Activated CD4-positive, alpha-beta T cell treated with anti-CD3 and anti-CD28 coated beads, Interleukin-2, amount 10 ng/mL, durations not matched to agents 24 days and 14 days (primary cell): Measurements from ENCODE around the gene STXBP4. TPM values are rescaled to one million over a fixed set of nuclear protein-coding genes. Genes with fewer than 3 reads are reported as not detected.

ENCODE experiments used
- DNase-seq: peaks from one replicate; pipeline ENCODE4 v3.0.0; 2022
- H3K27ac Mint-ChIP-seq: one replicate; pipeline ENCODE4 v1.8.0; 2022; ENCODE audit warnings: mild to moderate bottlenecking, mixed read lengths
- H3K27me3 Mint-ChIP-seq: one replicate; pipeline ENCODE4 v1.8.0; 2022; ENCODE audit warnings: mixed read lengths
- H3K36me3 Mint-ChIP-seq: one replicate; pipeline ENCODE4 v1.8.0; 2022; ENCODE audit warnings: low read depth, mild to moderate bottlenecking, mixed read lengths
- H3K4me1 Mint-ChIP-seq: one replicate; pipeline ENCODE4 v1.8.0; 2021; ENCODE audit warnings: mixed read lengths
- H3K4me3 Mint-ChIP-seq: one replicate; pipeline ENCODE4 v1.8.0; 2022; ENCODE audit warnings: mild to moderate bottlenecking, moderate library complexity, mixed read lengths
- H3K9me3 Mint-ChIP-seq: one replicate; pipeline ENCODE4 v1.8.0; 2021; ENCODE audit warnings: mixed read lengths
- intact Hi-C: fragments of 100-400 bp; cut with micrococcal nuclease; formaldehyde crosslinking; loops from one replicate; pipeline ENCODE4 v1.15.1; 2023
- total RNA-seq: library from RNA; stranded (reverse); gene quantifications from 2 replicates; pipeline ENCODE4 v1.2.3, GENCODE V29; 2022

The STXBP4 gene
- total RNA-seq, 1 donor from 2014 or later: 8.2 TPM

DNA sequence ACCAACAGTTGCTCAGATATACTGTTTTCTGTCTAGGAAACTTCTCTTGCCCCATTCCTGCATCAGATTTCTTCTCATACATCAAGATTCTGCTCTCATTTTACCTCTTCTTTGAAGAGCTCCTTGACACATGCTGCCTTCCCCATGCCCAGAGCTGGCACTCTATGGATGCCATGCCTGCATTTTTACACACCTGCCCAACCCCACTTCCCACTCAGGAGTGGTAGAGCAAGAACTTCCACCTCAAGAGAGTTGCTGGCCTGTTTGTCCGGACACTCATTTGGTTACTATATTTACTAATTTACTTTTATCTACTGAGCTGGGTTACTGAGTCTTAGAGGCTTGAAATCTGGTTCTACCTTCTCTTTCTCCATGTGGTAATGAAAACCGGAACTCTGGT is 197.9 kb downstream of the STXBP4 start:
- Mint-ChIP-seq H3K27ac (no peak overlapping the region), H3K4me3 (no peak overlapping the region), H3K36me3 (no peaks in the 10 kb centered on the region), H3K4me1 (no peaks in the 10 kb centered on the region), H3K27me3 (no peaks in the 10 kb centered on the region), H3K9me3 (no peaks in the 10 kb centered on the region)
- no peak for DNase-seq
- intact Hi-C loops: no loop called here

DNA sequence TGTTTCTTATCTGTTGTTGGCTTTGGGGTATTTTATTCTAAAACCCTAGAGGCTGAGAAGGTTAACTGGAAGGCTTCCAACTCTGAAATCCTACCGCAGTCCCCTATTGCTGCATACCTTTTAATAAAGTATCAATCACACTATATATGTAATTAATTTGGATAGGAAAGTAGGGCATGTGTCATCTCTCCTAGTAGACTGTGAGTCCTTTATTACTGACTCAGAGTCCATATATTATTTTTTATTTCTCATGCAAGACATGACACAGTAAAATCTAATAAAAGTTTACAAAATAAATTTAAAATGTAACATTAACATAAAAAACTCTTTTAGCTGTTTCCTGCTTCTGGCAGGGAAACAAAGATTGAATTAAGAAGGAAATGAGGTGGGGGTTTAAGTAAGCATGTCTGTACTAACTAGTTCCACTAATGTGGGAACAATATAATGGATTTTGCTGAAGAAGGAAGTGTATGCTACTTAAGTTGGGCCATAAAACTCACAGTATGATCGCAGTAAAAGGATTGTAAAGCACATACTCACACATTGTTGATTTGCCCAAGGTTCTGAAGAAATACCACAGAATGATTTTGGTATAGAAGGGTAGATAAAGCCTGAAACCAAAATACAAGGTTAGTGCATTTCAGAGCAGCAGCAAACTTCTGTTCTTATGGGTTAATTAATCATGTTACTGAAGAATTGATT is 198.6 kb downstream of the STXBP4 start:
- no peaks in the 10 kb centered on the region for H3K9me3 Mint-ChIP-seq
- H3K27me3 Mint-ChIP-seq: no peaks in the 10 kb centered on the region
- no peak overlapping the region for H3K4me3 Mint-ChIP-seq
- intact Hi-C loops: no loop called here
- H3K4me1 Mint-ChIP-seq: no peaks in the 10 kb centered on the region
- no peaks in the 10 kb centered on the region for H3K36me3 Mint-ChIP-seq
- no peak overlapping the region for H3K27ac Mint-ChIP-seq
- DNase-seq: no peak

DNA sequence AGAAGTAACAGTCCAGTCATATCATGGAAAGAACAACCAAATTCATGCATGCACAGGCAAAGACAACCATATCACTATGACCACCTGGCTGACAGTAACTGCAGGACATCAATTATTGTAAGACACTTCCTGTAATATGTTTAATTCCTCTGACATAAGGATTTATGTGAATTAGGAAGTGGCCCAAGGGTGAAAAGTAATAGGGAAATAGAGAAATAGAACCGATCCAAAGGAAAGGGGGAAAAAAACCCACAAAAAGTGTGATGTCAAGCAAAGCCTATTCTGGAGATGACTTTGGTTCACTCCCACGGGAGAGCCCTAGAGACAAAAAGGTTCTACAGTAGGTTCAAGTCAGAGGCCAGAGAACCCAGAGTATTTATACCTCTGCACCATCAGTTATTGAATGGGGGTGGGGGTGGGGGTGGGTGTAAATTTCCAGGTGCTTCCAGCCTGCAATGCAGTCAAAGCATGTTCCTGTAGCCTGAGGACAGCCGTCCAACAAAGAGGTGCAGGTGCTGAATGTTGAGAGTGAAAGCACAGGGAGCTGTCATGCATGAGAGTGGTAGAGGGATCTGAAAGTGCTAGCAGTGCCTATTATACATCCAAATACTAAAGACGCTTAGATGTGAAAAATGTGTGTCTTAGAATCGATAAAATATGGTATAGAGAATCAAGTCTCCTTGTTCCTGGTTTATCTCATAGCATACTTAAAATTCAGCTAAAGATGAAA is 200.6 kb downstream of the STXBP4 start:
- no peaks in the 10 kb centered on the region for H3K36me3 Mint-ChIP-seq
- H3K9me3 Mint-ChIP-seq: no peaks in the 10 kb centered on the region
- H3K4me3 Mint-ChIP-seq: no peak overlapping the region
- H3K27ac Mint-ChIP-seq: no peak overlapping the region
- intact Hi-C loops: no loop called here
- H3K4me1 Mint-ChIP-seq: no peaks in the 10 kb centered on the region
- no peaks in the 10 kb centered on the region for H3K27me3 Mint-ChIP-seq
- DNase-seq: no peak

DNA sequence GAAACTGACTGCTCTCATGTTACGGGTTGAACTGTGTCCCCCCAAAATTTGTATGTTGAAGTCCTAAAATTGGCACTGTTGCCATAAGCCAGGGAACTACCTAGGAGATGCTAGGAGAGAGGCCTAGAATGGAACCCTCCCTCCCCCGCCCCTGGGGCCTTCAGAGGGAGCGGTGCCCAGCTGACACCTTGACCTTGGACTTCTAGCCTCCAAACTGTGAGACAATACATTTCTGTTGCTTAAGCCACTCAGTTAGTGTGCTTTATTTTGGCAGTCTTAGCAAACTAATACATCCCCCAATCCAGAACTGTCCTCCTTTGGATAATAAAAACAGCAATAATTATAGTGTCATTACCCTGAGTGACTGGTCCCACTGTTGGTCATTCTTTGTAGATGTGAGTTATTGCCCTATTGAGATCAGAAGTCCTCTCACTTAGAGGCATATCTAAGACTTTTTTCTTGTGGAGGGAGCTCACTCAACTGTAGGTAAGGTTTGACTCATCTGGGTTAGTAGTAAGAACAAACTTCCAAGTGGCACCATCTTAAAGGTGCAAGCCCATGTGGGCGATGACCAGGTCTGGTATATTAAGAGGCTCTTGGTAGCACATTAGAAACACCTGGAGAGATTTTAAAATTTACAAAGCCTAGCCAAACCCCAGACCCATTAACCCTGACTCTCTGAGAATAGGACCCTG is 203.2 kb downstream of the STXBP4 start:
- intact Hi-C loops: no loop called here
- H3K9me3 Mint-ChIP-seq: no peaks in the 10 kb centered on the region
- no peak overlapping the region for H3K4me3 Mint-ChIP-seq
- H3K4me1 Mint-ChIP-seq: no peaks in the 10 kb centered on the region
- no peaks in the 10 kb centered on the region for H3K27me3 Mint-ChIP-seq
- H3K27ac Mint-ChIP-seq: no peak overlapping the region
- H3K36me3 Mint-ChIP-seq: no peaks in the 10 kb centered on the region
- DNase-seq: peak; percentile 22

DNA sequence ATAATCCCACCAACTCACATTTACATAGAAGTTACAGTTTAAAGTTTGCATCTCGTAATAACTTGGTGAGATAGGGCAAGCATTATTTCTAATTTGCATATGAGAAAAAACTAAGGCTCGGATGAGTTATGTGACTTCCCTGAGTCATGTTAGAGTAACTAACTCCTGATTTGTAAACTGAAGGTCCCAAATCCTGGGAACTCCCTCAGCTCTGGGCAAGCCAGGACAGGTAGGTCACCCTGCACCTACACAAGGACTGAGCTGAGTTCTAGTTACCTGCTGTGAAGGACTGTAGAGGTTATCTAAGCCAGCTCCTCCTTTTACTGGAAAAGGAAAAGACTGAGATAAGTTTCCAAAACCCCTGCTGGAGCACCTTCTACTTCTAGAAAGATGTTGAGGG is 204.0 kb downstream of the STXBP4 start:
- intact Hi-C loops: no loop called here
- Mint-ChIP-seq H3K9me3 (no peaks in the 10 kb centered on the region), H3K27ac (no peak overlapping the region), H3K4me1 (no peaks in the 10 kb centered on the region), H3K4me3 (no peak overlapping the region), H3K27me3 (no peaks in the 10 kb centered on the region), H3K36me3 (no peaks in the 10 kb centered on the region)
- DNase-seq: peak; percentile 20

DNA sequence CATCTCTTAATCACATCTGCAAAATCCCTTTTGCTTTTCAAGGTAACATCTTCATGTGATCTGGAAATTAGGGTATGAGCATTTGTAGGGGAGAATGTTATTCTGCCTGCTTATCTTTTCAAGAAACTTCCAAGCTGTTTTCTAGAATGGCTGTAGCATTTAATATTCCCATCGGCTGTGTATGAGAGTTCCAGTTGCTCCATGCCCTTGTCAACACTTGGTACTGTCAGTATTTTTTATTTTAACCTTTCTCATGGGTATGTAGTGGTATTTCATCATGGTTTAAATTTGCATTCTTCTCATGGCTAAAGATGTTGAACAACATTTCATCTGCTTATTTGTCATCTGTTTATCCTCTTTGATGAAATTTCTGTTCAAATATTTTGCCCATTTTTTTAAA is 205.6 kb downstream of the STXBP4 start:
- Mint-ChIP-seq H3K4me1 (no peaks in the 10 kb centered on the region), H3K27me3 (no peaks in the 10 kb centered on the region), H3K36me3 (no peaks in the 10 kb centered on the region), H3K27ac (no peak overlapping the region), H3K4me3 (no peak overlapping the region), H3K9me3 (no peaks in the 10 kb centered on the region)
- intact Hi-C loops: no loop called here
- no peak for DNase-seq

DNA sequence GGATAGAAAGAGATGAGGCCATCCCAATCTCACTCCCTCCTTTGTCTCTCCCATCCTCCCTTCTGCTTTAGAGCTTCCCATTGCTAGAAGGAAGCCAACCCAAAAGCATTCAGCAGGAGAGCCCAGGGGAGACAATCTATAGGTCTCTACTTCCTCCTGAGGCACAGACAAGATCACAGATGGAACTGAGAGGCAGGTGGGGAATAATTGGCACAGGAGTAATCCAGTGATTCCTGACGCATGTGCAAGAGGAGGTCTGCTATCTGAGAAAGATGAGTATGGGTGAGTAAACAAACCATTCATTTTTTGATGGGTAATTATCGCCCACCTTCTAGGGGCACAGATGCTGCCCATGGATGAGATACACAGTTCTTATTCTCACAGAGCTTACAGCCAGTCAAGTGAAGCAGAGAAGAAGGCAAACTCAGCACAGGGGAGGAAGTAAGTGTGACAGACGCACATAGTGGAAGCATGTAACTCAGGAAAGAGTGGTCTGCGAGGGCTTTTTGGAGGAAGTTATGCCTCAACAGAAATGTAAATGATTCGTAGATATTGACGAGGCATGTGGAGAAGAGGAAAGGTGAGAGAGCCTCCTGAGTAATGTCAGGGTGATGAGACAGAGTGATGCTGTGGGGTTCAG is 207.3 kb downstream of the STXBP4 start:
- no peaks in the 10 kb centered on the region for H3K36me3 Mint-ChIP-seq
- no peaks in the 10 kb centered on the region for H3K27me3 Mint-ChIP-seq
- H3K4me3 Mint-ChIP-seq: no peak overlapping the region
- H3K27ac Mint-ChIP-seq: no peak overlapping the region
- no peak for DNase-seq
- H3K9me3 Mint-ChIP-seq: no peaks in the 10 kb centered on the region
- H3K4me1 Mint-ChIP-seq: no peaks in the 10 kb centered on the region
- intact Hi-C loops: no loop called here

DNA sequence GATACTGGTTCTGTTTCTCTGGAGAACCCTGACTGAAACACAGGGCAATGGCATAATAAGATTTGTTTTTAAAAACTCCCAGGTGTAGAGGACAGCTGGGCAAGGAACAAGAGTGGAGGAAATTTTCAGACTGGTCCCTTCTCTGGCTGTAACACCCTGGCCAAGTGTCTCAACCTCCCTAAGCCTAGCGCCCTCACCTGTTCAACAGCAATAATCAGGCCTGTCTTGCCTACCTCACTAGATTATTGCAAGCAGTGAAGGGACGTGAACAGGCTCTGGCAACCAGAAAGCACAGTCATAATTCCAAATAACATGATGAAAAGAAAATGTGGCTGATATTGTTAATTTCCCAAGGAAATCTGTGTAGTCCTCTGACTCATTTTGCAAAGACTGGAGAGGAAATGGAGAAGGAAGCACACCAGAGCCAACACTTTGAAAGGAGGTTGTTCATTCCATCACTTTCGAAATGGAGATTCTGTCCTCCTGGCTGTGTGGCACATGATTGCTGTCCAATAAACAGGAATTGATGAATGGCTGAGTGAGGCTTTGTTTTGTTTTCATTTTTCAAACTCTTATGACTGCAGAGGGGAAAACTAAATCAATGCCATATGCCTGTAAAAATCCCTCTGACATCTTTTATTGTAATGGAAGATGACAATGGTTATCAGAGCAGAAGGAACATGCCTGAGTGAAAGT is 208.7 kb downstream of the STXBP4 start:
- H3K9me3 Mint-ChIP-seq: no peaks in the 10 kb centered on the region
- intact Hi-C loops: no loop called here
- no peak overlapping the region for H3K4me3 Mint-ChIP-seq
- no peaks in the 10 kb centered on the region for H3K36me3 Mint-ChIP-seq
- H3K27ac Mint-ChIP-seq: no peak overlapping the region
- DNase-seq: no peak
- no peaks in the 10 kb centered on the region for H3K4me1 Mint-ChIP-seq
- H3K27me3 Mint-ChIP-seq: no peaks in the 10 kb centered on the region

DNA sequence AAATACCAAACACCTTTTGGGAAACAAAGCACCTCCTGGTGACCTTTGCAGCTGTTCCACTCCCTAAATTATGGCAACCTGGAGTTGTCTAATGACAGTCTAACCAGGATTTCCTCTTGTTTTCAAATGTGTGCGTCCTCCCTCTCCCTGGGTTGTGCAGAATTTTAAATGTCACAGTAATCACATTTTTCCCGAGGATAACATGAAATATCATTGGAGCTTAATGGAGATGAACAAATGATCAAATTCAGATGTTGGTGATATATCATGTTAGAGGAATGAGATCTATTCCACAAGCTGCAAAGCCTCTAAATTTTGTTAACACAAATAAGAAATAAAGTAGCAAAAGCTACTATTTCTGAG is 209.3 kb downstream of the STXBP4 start:
- Mint-ChIP-seq H3K27me3 (no peaks in the 10 kb centered on the region), H3K4me3 (no peak overlapping the region), H3K9me3 (no peaks in the 10 kb centered on the region), H3K27ac (no peak overlapping the region), H3K36me3 (no peaks in the 10 kb centered on the region), H3K4me1 (no peaks in the 10 kb centered on the region)
- intact Hi-C loops: no loop called here
- no peak for DNase-seq

DNA sequence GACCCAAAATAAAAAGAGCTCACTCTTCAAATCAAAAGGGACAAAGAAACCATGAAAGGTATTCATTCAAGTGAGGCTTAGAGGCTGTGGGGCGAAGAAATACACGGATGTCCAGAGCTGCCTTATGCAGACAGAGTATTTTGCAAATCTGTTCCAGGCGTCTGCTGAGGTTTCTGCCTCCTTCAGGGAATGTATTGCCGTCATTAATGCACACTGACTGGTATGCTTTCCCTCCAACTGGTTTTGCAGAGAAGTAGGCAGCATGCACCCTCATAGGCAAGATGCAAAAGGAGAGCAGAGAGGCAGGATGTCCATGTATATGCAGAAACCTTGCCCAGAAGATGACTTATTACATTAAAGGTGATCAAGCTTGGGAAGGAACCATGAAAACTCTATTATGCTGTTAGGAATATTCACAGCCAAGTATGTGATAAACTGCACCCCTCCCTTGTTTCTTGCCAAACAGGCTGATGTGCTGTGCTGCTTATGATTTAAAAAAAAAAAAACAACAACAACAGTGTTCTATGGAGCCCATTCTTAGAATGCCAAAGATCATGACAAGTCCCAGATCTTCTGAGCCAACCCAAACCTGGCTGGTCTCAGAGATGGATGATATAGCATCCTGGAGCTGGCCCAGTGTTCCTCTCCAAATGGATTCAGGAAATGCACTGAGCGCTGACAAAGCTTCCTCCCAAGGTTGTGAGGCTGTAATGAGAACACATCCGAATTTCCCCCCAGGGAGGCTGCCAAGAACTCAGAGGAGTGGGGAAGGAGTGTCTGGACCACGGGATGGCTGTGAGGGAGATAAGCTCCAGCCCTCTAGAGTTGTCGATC is 218.6 kb downstream of the STXBP4 start:
- H3K4me3 Mint-ChIP-seq: no peak overlapping the region
- no peaks in the 10 kb centered on the region for H3K9me3 Mint-ChIP-seq
- H3K27ac Mint-ChIP-seq: no peak overlapping the region
- H3K4me1 Mint-ChIP-seq: no peaks in the 10 kb centered on the region
- no peaks in the 10 kb centered on the region for H3K36me3 Mint-ChIP-seq
- DNase-seq: peak; percentile 41
- peaks cover 3% of the 10 kb centered on the region for H3K27me3 Mint-ChIP-seq
- intact Hi-C loops: no loop called here

DNA sequence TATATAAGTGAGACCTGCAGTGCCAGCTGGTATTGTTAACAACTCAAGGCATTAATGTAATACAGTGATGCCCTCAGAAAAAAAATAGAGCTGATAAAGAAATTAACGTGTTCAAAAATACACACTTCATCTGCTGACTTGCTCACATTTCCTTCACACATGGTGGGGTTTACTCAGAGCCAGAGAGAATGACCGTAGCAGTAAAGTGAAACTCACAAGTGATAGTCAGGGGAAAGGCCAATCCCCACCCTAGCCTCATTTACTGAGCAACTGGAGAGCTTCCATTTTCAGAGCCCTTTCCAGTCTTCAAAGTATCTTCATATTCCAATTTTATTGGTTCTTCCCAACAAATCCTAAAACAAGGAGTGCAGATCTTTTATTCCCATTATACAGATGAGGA is 222.2 kb downstream of the STXBP4 start:
- no peaks in the 10 kb centered on the region for H3K9me3 Mint-ChIP-seq
- no peak overlapping the region for H3K4me3 Mint-ChIP-seq
- no peaks in the 10 kb centered on the region for H3K36me3 Mint-ChIP-seq
- intact Hi-C loops: no loop called here
- H3K27ac Mint-ChIP-seq: no peak overlapping the region
- peak; percentile 13 for DNase-seq
- H3K4me1 Mint-ChIP-seq: no peaks in the 10 kb centered on the region
- H3K27me3 Mint-ChIP-seq: peaks cover 4% of the 10 kb centered on the region

DNA sequence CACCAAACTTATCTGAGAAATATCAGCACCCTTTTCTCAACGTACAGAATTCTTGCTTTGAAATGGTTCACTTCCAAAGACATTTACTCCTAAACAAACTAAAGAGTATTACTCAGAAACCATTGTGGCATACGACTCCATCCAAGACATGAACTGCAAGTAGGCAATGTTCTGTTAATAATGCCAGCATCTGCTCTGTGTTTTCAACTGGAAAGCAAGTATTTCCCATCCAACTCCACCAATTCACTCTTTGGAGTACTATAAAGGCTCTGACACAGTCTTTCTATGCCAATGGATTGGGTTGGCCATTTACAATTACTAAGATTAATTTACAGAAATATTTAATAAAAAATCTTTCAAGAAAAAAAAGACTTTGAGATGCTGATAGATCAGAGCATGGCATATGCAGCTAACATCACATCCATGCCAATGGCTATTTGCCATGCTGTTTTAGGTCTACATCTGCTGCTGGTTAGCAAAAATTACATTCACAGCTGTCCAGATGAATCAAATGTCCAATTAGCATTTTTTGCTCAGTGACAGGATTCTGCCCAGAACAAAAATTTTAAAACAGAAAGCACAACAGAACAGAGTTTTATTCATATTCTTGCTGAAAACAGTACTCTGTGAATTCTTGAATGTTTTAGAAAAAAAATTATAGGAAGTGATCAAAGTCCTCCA is 230.3 kb downstream of the STXBP4 start:
- intact Hi-C loops: no loop called here
- no peaks in the 10 kb centered on the region for H3K4me1 Mint-ChIP-seq
- H3K27ac Mint-ChIP-seq: no peak overlapping the region
- peaks cover 17% of the 10 kb centered on the region for H3K27me3 Mint-ChIP-seq
- H3K4me3 Mint-ChIP-seq: no peak overlapping the region
- no peaks in the 10 kb centered on the region for H3K9me3 Mint-ChIP-seq
- DNase-seq: no peak
- H3K36me3 Mint-ChIP-seq: no peaks in the 10 kb centered on the region

DNA sequence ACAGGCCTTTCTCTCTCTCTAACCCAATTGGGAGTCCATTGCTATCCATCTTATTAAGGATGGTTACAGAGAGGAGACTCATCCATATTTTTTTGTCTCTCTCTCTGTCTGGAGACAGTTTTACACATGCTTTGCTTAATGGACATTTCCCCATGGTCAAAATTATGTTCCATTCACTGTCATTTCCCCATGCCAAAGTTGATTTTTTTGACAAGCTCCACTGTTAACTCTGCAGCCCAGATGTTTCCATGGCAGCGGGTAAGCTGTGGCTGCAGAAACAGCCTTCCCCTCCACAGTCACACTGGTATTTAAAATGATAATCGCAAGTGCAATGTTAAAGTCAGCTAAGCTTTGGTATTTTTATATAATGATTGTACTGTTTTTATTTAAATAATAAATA is 232.3 kb downstream of the STXBP4 start:
- intact Hi-C loops: no loop called here
- Mint-ChIP-seq H3K27ac (no peak overlapping the region), H3K36me3 (no peaks in the 10 kb centered on the region), H3K9me3 (no peaks in the 10 kb centered on the region), H3K4me3 (no peak overlapping the region), H3K27me3 (peaks cover 15% of the 10 kb centered on the region), H3K4me1 (no peaks in the 10 kb centered on the region)
- DNase-seq: no peak
